GM21619 (cell line): ENCODE results near the gene RIOX2.
"Not testable (repeated sequence)": the region's sequence is repeated elsewhere in the genome, so short reads cannot be mapped to it uniquely, and the experiment has no call there.

ENCODE experiments used
- ATAC-seq: cut with Tn5 transposase; IDR thresholded peaks from one replicate; pipeline ENCODE4 v1.9.1; 2021; ENCODE audit not compliant: unreplicated experiment

RIOX2 gene

DNA sequence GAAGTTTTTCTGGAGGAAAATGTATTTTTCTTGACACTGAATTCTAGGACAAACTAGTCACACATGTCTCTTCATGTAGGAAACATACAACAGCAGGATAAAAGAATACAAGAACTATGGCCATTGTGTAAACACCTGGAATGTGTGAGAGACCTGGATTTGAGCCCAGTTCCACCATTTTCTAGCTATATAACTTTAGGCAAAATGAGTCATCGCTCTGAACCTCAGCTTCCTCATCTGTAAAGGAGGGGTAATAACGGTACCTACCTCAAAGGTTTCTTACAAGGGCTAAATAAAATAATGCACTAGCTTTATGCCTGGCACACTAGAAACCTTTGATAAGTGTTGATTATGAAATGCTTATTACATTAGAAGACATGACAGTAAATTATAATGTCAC, 57.8 kb downstream of the RIOX2 start:
- no peak for ATAC-seq

DNA sequence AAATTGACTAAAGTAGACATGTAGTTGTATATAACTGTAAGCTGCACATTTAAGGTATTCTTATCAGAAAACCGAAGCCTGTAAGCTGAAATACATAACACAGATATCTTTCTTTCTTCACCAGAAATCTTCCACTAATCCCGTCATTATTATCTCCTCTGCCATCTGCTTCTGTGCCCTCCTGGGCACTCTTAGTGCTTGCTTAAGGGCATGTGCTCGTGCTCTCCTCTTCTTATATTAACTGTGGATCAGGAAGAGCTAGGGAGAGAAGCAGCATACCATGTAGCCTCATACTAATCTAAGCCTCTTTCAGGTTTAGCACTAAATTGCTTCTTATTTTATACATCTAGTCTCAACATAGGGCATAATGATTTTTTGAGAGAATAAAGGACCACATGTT, 60.8 kb downstream of the RIOX2 start:
- no peak for ATAC-seq

DNA sequence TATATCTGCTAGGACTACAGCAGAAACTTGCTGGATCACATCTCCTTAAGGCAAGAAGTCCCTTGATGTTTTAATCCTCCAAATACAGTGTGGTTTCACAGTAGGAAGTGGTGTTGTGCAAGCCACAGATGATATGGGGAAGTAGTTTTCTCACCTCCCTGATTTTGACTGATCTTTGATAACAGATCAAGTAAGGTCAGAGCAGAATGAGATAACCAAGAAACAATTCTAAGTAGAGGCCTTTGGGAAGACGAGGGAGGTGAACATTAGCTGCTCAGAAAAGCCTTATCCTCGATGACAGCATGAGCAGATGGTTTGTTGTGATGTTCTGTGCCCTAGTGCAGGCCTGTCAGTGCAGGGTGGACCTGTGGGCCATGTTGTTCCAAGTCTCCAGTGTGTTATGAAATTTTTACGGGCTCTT, 61.3 kb downstream of the RIOX2 start:
- no peak for ATAC-seq

GRCh38 chr3:97910236-97910831, 61.9 kb downstream of the RIOX2 start:
- not testable (repeated sequence) for ATAC-seq

- not testable (repeated sequence) for ATAC-seq
These were observed 62.4 kb downstream of the RIOX2 start for GRCh38 chr3:97909830-97910229.

DNA sequence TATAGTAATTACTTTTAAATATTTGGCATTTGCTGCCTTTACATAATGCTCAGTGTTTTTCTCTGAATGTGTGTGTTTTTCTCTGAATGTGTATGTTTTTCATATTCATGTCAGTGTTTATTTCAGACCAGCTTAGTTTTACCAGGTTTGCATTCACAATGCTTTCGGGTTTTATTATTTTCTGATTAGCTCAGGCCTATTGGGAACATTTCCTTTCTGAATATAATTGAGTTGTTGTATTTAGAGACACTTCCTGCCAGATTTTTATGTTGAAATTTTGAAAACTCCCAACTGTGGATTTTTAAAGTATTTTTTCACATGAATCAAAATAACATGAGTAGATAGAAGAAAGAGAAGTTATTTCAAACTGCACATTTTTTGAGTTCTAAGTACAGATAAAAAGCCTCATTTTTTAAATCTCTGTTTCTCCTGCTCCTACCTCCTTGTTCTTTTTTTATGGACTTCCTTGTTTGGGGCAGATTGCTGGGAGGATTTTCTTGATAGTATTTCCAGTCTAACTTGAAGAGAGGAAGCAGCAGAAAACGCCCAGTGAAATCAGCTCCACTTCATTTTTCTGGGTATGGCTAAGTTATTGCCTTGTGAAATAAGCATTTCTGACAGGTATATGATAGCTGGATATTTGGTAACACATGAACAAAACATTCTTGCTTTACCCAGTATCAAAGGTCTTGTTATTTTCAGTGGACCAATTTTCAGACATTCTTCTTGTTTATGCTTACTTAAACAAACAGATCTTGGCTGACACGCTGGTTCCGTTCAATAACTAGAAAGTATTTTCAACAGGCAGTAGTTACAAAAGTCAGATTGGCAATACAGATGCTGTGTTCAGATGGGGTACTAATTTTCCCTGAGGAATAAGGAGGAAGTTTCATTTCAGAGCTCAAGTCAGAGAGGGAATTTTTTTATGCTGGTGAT, 70.7 kb downstream of the RIOX2 start:
- ATAC-seq = no peak

- no peak for ATAC-seq
These were observed 72.9 kb downstream of the RIOX2 start for GRCh38 chr3:97899331-97899730.

DNA sequence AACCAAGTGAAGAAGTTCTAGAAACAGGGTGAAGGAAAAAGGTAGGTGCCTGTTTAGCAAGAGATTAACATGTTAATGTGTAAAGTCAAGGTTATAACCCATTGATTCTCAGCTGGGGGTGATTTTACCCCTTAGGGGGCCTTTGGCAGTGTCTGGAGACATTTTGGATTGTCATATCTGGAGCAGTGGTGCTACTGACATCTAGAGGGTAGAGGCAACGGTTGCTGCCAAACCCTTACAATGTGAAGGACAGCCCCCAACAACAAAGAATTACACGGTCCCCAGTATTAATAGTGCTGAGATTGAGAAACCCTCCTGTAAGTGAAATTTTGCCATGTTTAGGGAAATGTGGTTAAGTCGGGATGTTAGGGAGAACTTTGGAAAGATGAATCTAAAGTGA, 75.7 kb downstream of the RIOX2 start:
- ATAC-seq = no peak

DNA sequence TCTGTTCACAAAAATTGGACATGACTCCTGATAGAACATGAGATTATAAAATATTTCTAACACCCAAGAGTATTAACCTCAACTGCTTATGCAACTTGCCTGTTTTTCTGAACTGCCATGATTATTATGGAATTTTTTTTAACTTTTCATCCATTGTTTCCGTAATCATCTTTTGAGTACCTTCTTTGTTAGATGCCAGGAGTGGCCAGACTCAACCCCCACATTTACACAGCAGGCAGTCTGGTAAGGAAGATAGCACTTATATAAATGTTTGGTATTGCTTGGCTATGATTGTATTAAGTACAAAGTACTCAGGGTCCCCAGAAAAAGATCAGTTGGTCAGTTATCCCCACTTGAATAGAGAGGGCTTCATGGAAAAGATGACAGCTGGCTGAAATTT, 76.1 kb downstream of the RIOX2 start:
- no peak for ATAC-seq

GRCh38 chr3:97895216-97895615, 77.0 kb downstream of the RIOX2 start:
- peak; percentile 67 for ATAC-seq

- ATAC-seq = no peak
These were observed 79.4 kb downstream of the RIOX2 start for GRCh38 chr3:97892852-97893251.
